GM21367 (cell line): Measurements from ENCODE around the gene EIF3K.

Experiments
- ATAC-seq: cut with Tn5 transposase; IDR thresholded peaks from one replicate; pipeline ENCODE4 v1.9.1; 2021; ENCODE audit not compliant: unreplicated experiment

EIF3K gene

DNA sequence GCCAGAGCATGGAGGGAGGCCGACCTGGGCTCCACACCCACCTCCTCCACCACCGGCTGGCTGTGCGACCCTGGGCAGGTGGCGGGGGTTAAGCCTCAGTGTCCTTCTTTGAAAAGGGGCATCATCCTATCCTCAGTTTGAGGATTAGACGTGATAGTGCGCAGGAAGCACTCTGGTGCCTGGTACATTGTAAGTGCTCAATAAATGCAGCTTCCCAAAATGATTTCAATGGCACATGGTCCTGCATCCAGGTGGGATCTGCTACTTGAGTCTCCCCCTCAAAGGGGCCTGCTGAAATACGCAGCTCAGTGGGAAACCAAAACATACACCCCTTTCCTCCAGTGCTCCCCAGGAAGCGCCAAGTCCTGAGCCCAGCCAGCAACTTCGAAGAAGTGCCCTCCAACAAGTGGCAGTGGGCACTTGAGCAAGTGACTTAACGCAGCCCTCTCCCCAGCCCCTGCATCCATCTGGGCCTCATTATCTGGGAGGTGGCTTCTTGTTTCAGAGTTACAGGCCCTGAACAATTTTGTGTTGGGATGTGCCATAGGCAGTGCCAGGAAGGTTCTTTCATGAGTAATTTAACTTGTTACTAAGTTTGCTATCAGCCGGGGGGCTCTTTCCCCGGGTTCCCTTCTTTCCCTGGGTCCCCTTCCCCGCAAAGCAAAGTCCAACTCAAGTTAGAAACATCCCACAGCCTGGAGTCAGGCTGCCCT, 46.4 kb downstream of the EIF3K start:
- ATAC-seq = no peak

DNA sequence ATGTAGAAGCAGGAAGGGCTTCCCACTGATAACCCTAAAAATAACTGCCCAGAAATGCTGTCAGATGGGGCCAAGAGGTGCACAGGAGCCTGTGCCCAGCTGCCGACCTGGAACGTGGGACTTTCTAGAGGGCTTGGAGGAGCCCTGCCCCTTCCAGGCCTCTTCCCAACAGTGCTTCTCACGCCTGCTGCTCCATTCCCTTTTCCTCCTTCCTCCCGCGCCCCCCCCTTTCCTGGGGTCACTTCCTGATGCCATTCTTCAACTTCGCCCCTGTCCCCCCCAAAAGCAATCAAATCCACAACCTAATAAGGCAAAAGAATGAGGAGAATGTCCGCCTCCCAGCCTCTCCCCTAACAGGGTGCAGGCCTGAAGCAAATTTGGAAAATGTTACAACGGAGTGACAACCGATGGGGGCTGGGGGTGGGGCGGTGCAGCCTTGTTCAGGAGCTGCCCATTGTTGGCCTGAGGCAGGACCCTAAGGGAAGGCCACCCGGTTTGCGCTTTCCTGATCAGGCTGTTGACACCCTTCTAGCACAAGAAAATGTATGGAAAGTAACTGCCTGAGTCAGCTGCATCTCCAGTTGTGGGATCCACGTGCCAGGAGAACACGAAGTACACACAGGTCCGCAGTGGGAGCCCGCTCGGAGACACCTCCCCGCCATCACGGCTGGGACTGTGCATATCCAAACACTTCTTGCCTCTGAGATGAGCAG, 47.1 kb downstream of the EIF3K start:
- no peak for ATAC-seq

DNA sequence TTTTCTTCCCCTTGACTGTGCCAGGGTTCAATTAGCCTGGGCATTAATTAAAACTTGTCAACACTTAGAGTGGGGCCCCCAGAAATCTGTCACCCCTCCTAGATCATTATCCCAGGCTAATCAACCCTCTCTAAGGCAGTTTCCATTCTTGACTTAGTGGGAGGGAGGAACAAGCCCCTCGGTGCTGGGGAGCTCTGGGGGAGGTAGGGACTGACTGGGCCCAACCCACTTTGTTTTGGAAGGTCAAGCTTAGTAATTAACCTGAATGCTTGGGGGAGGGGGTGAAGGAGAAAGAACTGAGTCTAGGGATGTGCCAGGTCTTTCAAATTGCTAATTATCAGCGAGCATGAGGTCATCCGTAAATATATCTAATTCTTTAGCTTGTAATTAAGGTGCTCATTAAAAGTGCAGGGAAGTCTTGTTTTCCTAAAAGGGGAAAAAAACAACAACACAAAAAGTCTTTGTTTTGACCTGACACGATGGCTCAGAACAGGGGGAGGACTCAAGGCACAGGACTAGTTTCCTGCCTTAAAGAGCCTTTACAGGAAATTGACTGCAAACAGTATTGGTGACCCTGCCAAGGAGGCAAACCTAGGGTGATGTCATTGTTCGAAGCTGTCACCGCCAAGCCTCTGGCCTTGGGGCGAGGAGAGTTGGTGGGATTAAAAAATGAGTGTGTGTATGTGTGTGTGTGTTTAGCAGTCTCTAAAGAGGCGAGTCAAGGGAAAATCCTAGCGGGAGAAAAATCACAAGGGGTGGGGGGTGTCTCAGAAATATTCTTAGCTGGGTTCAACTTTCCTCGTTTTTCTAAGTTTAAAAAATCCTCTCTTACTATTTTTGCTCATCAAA, 47.9 kb downstream of the EIF3K start:
- ATAC-seq = no peak

DNA sequence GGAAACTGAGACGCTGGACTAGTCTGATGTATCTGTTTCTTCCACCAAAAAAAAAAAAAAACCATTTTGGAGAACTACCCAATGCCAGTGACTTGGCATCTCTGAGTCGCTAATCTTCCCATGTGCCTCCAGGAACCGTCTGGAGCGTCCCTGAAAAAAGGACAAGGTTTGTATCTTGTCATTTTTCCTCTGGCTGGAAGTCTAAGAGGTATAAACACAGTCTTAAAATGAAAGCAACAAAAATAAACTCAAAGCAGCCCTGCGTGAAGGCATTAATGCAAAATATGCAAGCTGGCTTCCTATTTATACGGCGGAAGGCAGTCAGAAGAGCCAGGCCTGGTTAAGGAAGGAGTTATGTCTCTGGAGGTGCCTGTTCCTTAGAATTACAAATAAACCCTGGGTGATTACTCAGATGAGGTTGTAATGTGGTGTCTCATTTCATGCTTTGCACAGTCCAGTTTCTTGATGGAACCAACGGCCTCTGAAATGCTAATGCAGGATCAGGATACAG, 48.7 kb downstream of the EIF3K start:
- no peak for ATAC-seq

DNA sequence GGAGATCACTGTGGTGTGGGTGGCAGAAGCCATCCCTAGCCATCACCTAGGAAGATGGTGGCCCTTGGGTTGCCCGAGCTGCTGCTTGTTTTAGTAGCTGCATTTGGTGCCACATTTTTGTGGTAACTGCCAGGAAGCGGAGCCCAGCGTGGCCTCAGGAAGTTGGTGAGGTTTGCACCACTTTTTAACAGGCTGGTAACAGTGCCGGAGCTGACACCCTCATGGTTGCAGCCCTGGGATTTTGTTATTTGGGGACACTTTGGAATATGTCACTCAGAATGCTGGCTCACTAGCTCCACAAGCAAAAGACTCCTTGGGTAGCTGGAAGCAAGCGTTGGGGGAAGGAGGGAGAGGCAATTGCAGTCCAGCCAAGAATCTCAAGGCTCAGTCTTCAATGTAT, 50.6 kb downstream of the EIF3K start:
- no peak for ATAC-seq

DNA sequence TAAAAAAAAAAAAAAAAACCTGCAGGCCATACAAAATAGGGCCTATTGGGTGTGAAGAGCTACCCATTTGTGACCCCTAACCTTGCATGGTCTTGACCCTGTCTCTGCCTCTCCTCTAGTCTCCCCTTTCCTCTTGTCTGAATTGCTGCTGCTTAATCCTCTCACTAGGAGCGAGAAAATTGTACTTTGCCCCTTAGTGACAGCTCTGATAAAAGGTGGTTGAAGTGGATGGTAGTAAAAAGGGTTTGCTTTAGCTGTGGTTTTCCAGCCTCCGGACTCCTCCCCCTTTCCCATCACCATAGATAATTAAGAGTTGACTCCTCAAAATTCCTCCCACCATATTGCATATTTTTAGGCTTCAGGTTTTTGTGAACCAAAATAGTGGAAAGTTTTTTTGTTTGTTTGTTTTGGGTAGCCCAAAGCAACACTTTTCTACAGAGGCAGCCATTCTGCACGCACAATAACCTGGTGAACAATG, 52.0 kb downstream of the EIF3K start:
- ATAC-seq = no peak

DNA sequence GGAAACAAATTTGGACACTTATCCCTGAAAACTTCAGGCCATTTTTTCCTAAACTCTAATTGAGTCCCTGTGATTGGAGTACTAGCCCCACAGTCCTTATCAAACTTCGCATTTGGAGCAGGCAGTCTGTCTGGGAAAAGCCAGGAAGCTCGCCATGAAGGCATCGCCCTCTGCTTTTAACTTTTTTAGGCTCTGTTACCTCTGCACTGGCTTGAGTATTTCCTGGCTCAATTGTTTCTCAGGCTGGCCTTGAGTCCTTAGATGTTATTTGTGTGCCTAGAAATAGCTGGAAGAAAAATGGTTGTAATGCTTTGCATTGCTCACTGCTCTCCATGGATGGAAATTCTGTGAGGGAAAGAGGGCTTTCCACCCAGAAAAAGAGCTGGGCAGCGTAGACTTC, 52.7 kb downstream of the EIF3K start:
- no peak for ATAC-seq

DNA sequence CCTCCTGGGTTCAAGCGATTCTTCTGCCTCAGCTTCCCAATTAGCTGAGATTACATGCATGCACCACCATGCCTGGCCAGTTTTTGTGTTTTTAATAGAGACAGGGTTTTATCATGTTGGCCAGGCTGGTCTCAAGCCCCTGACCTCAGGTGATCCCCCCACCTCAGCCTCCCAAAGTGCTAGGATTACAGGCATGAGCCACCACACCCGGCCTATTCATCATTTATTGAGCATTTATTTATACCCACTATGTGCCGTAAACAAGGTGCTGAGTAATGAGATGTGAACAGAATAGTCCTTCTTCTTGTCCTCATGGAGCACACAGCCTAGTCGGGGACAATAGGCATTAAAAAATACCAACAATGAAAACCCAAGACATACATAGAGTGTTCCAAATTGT, 54.0 kb downstream of the EIF3K start:
- no peak for ATAC-seq

DNA sequence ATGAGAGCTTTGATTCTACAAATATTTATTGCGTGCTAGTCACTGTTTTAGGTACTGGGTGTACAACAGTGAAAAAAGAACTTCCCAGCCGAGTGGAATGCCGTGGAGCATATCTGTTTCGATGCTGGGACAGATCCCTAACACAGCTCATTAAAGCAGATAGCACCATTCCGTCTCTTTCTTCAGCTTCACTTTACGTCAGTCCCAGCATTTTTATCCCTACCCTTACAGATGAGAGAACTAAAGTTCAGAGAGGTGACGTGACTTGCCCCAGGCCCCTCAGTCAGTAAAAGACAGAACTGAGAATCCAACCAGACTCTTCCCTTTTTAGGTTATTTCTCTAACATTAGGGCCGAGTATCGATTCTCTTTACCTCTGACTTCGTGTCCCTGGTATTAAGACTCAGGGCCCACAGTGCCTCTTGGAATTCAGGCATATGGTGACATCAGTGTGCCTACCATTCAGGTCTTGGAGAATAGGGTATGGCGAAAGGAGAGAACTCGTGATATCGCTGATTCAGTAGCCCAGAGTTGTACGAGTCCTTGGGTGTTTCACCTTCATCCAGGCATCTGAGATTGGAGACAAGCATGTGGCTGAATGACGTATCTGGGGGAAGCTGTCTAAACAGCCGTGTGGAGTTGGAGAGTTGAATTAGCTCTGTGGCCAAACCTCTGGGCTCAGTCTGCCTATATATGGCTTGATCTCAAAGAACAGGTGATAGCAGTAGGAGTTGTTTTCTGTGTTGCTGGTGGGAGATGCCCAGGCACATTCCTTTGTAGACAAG, 55.6 kb downstream of the EIF3K start:
- no peak for ATAC-seq

DNA sequence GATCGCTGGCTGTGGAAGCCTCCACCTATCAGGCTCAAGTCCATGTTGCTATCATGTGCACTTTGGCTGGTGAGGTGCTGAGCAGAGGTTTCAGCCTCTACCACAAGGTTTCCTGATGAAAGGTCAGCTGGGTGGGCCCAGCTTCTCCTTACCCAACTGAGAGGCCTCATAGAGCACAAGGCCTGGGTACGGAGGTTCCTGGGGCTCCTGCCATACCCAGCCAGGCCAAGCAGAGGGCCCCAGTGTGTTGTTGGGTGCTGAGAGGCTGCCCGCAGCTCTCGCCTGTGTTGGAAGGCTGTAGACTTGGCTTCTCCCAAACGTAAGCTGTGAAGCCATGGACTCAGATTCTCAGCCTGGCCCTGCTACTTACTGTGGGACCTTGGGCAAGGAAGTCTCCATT, 56.6 kb downstream of the EIF3K start:
- ATAC-seq = no peak

DNA sequence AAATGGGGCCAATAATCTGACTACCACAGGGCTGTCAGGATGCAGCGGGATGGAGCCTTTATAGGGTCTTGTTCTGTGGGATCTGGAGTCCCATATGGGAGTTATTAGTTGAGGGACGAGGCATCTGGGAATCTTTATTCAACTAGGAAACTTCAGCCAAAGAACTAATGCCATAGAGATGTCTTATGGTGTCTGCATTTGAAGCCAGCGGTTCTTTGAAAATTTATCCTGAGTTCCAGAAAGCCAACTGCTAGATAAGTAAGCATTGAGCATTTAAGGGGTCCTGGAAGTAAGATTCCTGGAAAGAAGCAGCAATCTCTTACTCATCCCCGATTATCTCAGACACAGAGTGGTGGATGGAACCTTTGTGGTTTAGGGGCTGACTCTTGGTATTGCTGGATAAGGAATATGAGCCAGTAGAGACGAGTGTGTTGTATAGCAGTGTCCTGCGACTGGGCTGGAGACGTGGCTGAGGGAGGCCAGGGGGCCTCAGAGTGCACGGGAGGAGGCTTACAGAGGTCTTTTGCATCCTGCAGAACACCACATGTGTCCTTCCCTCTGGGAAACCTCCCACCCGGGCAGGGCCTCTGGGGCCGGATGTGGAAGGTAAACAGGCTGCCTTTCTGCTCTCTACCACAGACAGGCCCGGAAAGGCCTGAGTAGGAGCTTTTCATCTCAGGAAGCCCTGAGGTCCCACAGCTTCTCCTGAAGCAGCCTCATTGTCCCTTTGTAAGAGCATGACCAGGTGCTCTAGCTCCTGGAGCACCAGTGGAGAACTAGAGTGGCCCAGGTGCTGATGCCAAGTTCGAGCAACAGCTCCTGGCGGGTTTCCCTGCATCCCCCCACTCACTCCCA, 57.3 kb downstream of the EIF3K start:
- no peak for ATAC-seq

DNA sequence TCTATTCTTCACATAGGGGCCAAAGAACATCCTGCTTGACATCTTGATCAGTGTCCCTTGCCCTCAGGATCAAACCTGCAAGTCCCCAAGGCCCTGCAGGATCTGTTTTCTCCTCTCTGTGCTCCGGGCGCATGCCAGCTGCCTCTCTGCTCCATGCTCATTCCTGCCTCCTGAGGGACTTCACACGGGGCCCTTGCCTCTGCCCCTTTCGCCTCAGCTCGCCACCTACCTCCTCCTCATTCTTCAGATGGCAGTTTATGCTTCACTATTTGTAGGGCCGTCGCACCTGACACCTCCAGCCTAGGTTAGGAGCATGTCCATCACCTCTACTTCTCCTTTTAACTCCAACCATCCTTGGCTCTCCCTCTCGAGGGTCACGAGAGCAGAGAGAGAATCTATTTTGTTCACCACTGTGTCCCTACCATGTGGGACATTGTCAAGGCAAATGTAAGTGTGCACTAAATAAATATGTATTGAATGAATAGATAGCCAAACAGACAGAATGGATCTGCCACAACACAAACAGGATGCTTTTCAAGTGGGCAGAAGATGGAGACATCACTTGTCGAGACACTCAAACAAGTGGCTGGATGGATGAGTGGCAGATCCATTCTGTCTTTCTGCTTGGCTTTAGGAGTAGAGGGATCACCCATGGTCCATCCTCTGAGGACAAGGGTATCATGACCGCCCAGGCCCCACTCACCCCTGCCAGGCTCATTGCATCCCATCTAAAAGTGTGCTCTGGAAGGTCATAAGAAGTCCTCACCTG, 58.1 kb downstream of the EIF3K start:
- no peak for ATAC-seq

DNA sequence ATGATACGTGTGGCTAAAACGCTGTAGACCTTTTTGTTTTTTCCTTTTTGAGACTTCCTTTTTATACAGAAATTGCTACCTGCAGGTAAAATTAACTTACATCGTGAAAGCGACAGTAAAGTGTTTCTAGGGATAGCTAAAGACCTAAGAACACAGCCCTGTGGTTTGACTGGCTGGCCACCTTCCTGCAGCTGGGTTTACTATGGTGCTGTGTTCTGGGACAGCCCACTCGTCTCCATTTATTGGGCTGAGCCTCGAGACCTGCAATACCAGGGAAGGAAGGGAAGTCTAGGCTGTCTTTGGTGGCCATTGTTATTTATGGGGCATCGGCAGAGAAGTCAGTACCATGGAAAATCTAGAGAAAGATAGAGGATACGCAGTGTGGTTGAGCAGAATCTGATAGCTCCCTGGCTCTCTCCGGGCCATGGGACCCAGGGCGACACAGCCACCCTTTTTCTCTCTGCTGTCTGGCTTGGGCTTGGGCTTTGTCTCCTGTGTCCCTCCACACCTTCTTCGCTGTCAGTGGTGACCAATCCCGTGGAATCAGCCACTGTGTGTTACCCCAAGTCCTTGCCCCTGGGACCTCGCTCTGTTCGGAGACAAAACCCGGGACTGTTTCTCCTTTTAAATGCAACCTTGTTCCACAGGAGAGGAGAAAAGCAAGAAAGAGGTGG, 59.4 kb downstream of the EIF3K start:
- ATAC-seq = no peak

DNA sequence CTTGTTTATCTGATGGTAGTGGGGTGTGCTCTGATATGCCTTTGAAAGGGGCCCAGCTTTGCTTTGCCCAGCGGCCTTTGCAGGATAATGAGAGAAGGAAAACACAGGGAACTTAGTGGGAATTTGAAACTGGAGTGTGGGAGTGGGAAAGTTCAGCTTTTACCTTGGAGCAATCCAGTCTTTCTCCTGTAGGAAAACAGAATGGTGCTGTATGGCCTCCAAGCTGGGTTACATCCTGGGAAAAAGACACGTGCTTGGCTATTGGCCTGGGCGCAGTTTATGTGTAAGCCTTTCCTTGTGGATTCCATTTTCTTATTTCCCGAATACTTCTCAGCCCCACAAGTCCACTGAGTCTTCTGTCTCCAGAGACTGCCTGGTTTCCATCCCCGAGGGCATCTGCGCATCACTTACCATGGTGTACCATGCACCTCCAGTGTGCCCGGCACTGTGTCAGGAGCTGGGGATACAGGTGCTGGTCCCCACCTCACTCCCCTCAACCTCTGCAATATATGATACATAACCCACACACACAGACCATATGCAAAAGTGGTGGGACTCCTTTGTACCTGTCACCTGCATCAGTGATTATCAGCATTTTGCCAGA, 60.0 kb downstream of the EIF3K start:
- no peak for ATAC-seq

DNA sequence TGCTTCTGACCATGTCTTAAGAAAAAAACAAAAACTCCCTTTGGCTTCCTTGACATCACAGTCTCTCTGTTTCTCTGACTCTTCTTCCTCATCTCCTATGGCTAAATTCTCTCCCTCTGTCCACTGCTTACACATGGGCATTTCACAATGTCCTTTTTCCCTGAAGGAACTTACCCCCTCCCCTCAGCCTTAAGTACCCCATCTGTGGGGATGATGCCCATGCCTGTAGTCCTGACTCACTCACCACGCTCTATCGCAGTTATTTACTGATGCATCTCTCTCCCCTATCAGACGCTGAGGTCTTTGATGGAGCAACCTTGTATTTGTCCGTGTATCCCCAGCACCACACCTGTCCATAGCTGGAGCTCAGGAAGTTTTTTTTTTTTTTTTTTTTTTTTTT, 60.9 kb downstream of the EIF3K start:
- ATAC-seq = no peak

DNA sequence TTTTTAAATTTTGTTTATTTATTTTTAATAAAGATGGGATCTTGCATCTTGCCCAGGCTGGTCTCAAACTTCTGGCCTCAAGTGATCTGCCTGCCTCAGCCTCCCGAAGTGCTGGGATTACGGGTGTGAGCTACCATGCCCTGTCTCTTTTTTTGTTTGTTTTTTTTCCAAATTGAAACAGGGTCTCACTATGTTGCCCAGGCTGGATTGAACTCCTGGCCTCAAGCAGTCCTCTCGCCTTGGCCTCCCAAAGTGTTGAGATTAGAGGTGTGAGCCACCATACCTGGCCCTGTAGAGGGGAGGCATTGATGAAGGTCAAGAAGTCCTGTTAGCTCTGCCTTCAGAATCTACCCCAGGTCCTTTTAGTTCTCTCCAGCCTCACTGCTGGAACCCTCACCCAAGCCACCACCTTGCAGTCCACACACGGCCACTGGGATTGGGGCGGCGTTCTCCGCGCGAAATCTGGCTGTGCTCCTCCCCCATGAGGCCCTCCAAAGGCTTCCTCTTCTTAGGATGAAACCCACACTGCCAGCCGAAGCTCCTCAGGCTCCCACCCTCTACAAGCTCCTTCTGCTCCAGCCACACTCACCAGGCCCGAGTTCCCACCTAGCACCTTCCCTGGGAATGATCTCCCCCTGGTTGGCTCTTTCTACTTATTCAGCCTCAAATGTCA, 63.3 kb downstream of the EIF3K start:
- ATAC-seq = no peak

DNA sequence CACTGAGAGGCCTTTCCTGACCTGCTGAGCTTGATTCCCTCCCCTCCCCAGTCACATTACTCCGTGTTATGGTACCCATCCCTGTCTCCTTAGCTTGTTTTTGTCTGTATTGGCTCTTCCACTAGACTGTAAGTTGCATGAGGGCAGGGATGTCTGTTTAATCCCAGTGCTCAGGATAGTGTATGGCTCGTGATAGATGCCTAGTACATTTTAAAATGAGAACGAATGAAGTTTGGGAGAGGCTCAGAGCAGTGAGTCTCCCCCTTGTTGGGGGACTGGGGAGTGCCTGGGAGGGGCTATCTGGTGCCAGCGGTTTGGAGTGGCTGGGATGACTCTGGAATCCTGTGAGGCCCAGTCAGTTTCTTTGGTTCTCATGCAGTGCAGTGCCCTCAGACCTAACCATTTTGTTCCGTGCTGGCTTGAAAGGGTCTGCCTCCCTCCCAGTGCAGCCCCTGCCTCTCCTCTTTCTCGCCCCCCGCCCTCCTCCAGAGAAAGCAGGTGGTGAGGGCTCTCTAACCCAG, 63.9 kb downstream of the EIF3K start:
- ATAC-seq = no peak
